GM12878 (cell line): ENCODE data around the gene EXOSC10. TPM values are rescaled to one million over a fixed set of nuclear protein-coding genes. Genes with fewer than 3 reads are reported as not detected.

Experiments
- BMI1 ChIP-seq: fragments of 450-650 bp; IDR thresholded peaks from 2 replicates; pipeline ENCODE4 v1.6.1; 2016; ENCODE audit warnings: mild to moderate bottlenecking, moderate library complexity, borderline replicate concordance
- CREM ChIP-seq: IDR thresholded peaks from 2 replicates; pipeline ENCODE4 v1.6.1; 2014; ENCODE audit warnings: antibody characterized with exemption, low read depth
- EP300 ChIP-seq, 2 experiments: fragments of 150-350 bp in 1 of 2; IDR thresholded peaks; 2 replicates each; pipeline ENCODE4 v1.6.1; 2011 to 2012; ENCODE audit warnings: low read depth in 2 of 2, low read length in 2 of 2, borderline replicate concordance in 1 of 2, improper control_type of control experiment in 1 of 2, inconsistent platforms in 1 of 2; ENCODE audit not compliant: control insufficient read depth in 1 of 2
- ESRRA ChIP-seq: IDR thresholded peaks from 2 replicates; pipeline ENCODE4 v1.6.1; 2012; ENCODE audit warnings: mild to moderate bottlenecking, low read length, improper control_type of control experiment
- ETV6 ChIP-seq, 2 experiments: fragments of 450-650 bp in 1 of 2; IDR thresholded peaks in 1 of 2; conservative IDR thresholded peaks in 1 of 2; 2 replicates each; pipeline ENCODE4 v1.6.1; 2014; ENCODE audit warnings: antibody characterized with exemption in 1 of 2, borderline replicate concordance in 1 of 2, low read depth in 1 of 2, mild to moderate bottlenecking in 1 of 2, moderate library complexity in 1 of 2
- JUND ChIP-seq: IDR thresholded peaks from 2 replicates; pipeline ENCODE4 v1.6.1; 2012; ENCODE audit warnings: low read depth, mild to moderate bottlenecking, low read length, improper control_type of control experiment, moderate library complexity
- KAT2A ChIP-seq: conservative IDR thresholded peaks from 2 replicates; pipeline ENCODE4 v1.6.1; 2011; ENCODE audit warnings: low read depth, low read length; ENCODE audit not compliant: control insufficient read depth
- KDM1A ChIP-seq: fragments of 200-600 bp; sonication (generic); IDR thresholded peaks from 2 replicates; pipeline ENCODE4 v1.6.1; 2016; ENCODE audit warnings: borderline replicate concordance
- KLF5 ChIP-seq: fragments of 450-650 bp; IDR thresholded peaks from 2 replicates; pipeline ENCODE4 v1.6.1; 2014; ENCODE audit warnings: mild to moderate bottlenecking; ENCODE audit not compliant: partially characterized antibody
- NBN ChIP-seq: fragments of 450-650 bp; IDR thresholded peaks from 2 replicates; pipeline ENCODE4 v1.6.1; 2016
- NFIC ChIP-seq: IDR thresholded peaks from 2 replicates; pipeline ENCODE4 v1.6.1; 2012; ENCODE audit warnings: low read depth, mild to moderate bottlenecking, inconsistent platforms, low read length, moderate library complexity
- NFYA ChIP-seq: IDR thresholded peaks from 2 replicates; pipeline ENCODE4 v1.6.1; 2011; ENCODE audit warnings: low read depth, mild to moderate bottlenecking, low read length, improper control_type of control experiment, borderline replicate concordance
- NR2C1 ChIP-seq: fragments of 450-650 bp; IDR thresholded peaks from 2 replicates; pipeline ENCODE4 v1.6.1; 2017; ENCODE audit warnings: antibody characterized with exemption, mild to moderate bottlenecking, moderate library complexity
- PAX5 ChIP-seq: IDR thresholded peaks from 2 replicates; pipeline ENCODE4 v1.6.1; 2011; ENCODE audit warnings: low read depth, low read length, borderline replicate concordance
- PAX8 ChIP-seq: fragments of 450-650 bp; IDR thresholded peaks from 2 replicates; pipeline ENCODE4 v1.6.1; 2017; ENCODE audit warnings: mild to moderate bottlenecking, moderate library complexity
- RBBP5 ChIP-seq: fragments of 200-600 bp; sonication (generic); conservative IDR thresholded peaks from 2 replicates; pipeline ENCODE4 v1.6.1; 2016
- RFX5 ChIP-seq: IDR thresholded peaks from 2 replicates; pipeline ENCODE4 v1.6.1; 2011; ENCODE audit warnings: low read depth, low read length, improper control_type of control experiment
- SIN3A ChIP-seq: IDR thresholded peaks from 2 replicates; pipeline ENCODE4 v1.6.1; 2012; ENCODE audit warnings: low read depth, low read length, improper control_type of control experiment
- SREBF1 ChIP-seq: IDR thresholded peaks from 2 replicates; pipeline ENCODE4 v1.6.1; 2012; ENCODE audit warnings: mild to moderate bottlenecking, low read length
- SRF ChIP-seq, 2 experiments: IDR thresholded peaks; 2 replicates each; pipeline ENCODE4 v1.6.1; 2011; ENCODE audit warnings: low read depth in 2 of 2, low read length in 2 of 2, mild to moderate bottlenecking in 1 of 2, moderate library complexity in 1 of 2
- ZNF207 ChIP-seq: fragments of 450-650 bp; IDR thresholded peaks from 2 replicates; pipeline ENCODE4 v1.6.1; 2014; ENCODE audit warnings: antibody characterized with exemption, mild to moderate bottlenecking, borderline replicate concordance
- polyA plus RNA-seq, 11 experiments: library from polyadenylated mRNA; depleted of rRNA in 4 of 11; unstranded in 6 of 11; stranded (reverse) in 5 of 11; fragments of >200 nt; fragmentation: Nextera tagmentation in 4 of 11; fragmentation: Illumina TruSeq in 1 of 11; extraction: Ambion mirVana in 4 of 11; extraction: Trizol in 1 of 11; gene quantifications; 1 replicate in 1 of 11; 2 replicates in 10 of 11; pipeline versions ENCODE4 v1.2.1 to v1.2.3, GENCODE V29; 2011 to 2016; ENCODE audit warnings: inconsistent platforms in 2 of 11, missing spikeins in 2 of 11, low read depth in 1 of 11
- total RNA-seq, 4 experiments: library from RNA; depleted of rRNA in 3 of 4; stranded (reverse); fragments of >200 nt in 3 of 4; fragmentation: Illumina TruSeq in 1 of 4; extraction: Trizol in 1 of 4; gene quantifications; 2 replicates each; pipeline versions ENCODE4 v1.2.1 to v1.2.3, GENCODE V29; 2013 to 2021
- TF ChIP-seq, protein P1 (sequence below): IDR thresholded peaks from 2 replicates; pipeline ENCODE4 v1.6.1; 2011; ENCODE audit warnings: borderline replicate concordance, low read depth, mild to moderate bottlenecking, moderate library complexity, mixed read lengths, low read length; ENCODE audit not compliant: insufficient read depth; ENCODE audit errors: extremely low read length
- TF ChIP-seq, protein P2 (sequence below): fragments of 450-650 bp; IDR thresholded peaks from 2 replicates; pipeline ENCODE4 v1.6.1; 2017; ENCODE audit warnings: borderline replicate concordance
- TF ChIP-seq, protein P3 (sequence below): fragments of 450-650 bp; IDR thresholded peaks from 2 replicates; pipeline ENCODE4 v1.6.1; 2017; ENCODE audit warnings: mild to moderate bottlenecking, moderate library complexity

Gene EXOSC10
- total and polyA plus RNA-seq, 10 of the 15 experiments (the other 5 are each of a cell fraction or from before 2014, with no cell fraction given) = 16.2 to 86.5 (median 66.4) TPM

DNA sequence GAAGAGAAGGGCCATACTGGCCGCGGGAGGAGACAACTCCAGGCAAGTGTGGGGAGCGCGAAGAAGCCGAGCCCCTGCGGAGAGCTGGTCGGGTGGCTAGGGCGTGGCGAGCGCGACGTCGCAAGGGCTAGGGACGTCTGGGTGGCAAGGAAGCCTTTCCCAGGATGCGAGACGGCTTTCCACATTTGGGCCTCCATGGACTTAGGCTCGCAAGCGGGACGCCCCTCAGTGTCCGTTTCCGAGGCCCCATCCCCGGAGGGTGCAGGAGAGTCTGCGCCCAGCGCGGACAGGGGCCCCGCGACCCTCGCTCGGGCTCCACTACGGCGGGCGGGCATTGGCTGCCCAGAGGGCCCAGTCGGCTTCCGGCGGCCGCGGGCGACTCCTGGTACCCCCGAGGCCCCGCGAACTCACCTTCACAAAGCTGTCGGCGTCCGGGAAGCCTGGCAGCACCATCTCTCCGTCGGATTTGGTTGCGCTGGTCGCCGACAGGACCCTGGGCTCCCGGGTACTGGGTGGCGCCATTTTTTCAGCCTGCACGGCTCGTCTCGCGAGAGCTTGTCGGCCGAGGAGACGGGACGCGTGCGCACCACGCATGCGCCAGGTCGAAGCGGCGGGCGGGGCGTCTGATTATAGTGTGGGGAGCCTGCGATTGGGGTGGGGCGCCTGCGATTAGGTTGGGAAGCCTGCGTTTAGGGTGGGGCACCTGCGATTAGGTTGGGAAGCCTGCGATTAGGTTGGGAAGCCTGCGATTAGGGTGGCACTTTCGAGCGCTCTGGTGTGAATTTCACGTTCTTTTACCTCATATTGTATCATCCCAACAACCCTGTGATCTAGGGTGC, at the start of gene EXOSC10 (continued):
- TF ChIP-seq, protein P1, sequence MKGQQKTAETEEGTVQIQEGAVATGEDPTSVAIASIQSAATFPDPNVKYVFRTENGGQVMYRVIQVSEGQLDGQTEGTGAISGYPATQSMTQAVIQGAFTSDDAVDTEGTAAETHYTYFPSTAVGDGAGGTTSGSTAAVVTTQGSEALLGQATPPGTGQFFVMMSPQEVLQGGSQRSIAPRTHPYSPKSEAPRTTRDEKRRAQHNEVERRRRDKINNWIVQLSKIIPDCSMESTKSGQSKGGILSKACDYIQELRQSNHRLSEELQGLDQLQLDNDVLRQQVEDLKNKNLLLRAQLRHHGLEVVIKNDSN = no peak
- no peak for TF ChIP-seq NR2C1
- TF ChIP-seq KAT2A = no peak
- no peak for TF ChIP-seq RFX5
- TF ChIP-seq NFIC = no peak
- no peak for TF ChIP-seq SIN3A
- TF ChIP-seq JUND = no peak
- TF ChIP-seq, protein P2, sequence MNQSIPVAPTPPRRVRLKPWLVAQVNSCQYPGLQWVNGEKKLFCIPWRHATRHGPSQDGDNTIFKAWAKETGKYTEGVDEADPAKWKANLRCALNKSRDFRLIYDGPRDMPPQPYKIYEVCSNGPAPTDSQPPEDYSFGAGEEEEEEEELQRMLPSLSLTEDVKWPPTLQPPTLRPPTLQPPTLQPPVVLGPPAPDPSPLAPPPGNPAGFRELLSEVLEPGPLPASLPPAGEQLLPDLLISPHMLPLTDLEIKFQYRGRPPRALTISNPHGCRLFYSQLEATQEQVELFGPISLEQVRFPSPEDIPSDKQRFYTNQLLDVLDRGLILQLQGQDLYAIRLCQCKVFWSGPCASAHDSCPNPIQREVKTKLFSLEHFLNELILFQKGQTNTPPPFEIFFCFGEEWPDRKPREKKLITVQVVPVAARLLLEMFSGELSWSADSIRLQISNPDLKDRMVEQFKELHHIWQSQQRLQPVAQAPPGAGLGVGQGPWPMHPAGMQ = peak; percentile 67; the same call in 1 of the 2 replicates
- no peak for TF ChIP-seq BMI1
- no peak for TF ChIP-seq KLF5
- TF ChIP-seq NFYA = no peak
- TF ChIP-seq RBBP5 = no peak
- TF ChIP-seq ZNF207 = 0 out of 2 replicates have a peak, but pooled peaks have one; percentile 38
- 0 out of 2 replicates have a peak, but pooled peaks have one; percentile 42 for TF ChIP-seq NBN
- no peak for TF ChIP-seq CREM
- no peak for TF ChIP-seq SRF (IDR thresholded peaks at IDR 0.05; ENCODE audit: low read depth in 2 of 2, low read length in 2 of 2)
- no peak for TF ChIP-seq PAX5
- no peak for TF ChIP-seq ESRRA
- TF ChIP-seq SREBF1 = no peak
- TF ChIP-seq ETV6 (conservative IDR thresholded peaks at IDR 0.05 in 1 of 2, IDR thresholded peaks at IDR 0.05 in 1 of 2; ENCODE audit: borderline replicate concordance in 1 of 2, low read depth in 1 of 2) = no peak
- TF ChIP-seq EP300 (IDR thresholded peaks at IDR 0.05; ENCODE audit: borderline replicate concordance in 1 of 2, control insufficient read depth in 1 of 2, low read depth in 2 of 2, low read length in 2 of 2) = no peak
- no peak for TF ChIP-seq KDM1A
- no peak for TF ChIP-seq PAX8
- TF ChIP-seq, protein P3, sequence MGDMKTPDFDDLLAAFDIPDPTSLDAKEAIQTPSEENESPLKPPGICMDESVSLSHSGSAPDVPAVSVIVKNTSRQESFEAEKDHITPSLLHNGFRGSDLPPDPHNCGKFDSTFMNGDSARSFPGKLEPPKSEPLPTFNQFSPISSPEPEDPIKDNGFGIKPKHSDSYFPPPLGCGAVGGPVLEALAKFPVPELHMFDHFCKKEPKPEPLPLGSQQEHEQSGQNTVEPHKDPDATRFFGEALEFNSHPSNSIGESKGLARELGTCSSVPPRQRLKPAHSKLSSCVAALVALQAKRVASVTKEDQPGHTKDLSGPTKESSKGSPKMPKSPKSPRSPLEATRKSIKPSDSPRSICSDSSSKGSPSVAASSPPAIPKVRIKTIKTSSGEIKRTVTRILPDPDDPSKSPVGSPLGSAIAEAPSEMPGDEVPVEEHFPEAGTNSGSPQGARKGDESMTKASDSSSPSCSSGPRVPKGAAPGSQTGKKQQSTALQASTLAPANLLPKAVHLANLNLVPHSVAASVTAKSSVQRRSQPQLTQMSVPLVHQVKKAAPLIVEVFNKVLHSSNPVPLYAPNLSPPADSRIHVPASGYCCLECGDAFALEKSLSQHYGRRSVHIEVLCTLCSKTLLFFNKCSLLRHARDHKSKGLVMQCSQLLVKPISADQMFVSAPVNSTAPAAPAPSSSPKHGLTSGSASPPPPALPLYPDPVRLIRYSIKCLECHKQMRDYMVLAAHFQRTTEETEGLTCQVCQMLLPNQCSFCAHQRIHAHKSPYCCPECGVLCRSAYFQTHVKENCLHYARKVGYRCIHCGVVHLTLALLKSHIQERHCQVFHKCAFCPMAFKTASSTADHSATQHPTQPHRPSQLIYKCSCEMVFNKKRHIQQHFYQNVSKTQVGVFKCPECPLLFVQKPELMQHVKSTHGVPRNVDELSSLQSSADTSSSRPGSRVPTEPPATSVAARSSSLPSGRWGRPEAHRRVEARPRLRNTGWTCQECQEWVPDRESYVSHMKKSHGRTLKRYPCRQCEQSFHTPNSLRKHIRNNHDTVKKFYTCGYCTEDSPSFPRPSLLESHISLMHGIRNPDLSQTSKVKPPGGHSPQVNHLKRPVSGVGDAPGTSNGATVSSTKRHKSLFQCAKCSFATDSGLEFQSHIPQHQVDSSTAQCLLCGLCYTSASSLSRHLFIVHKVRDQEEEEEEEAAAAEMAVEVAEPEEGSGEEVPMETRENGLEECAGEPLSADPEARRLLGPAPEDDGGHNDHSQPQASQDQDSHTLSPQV = no peak
